Measurements from ENCODE around the gene ADAM33. TPM values are rescaled to one million over a fixed set of nuclear protein-coding genes. Genes with fewer than 3 reads are reported as not detected.

The ADAM33 gene
- total RNA-seq, 1 experiment from 2014 or later: not detected

- no peak for DNase-seq (ENCODE audit: low read depth, low spot score)
- in situ Hi-C loops (cut with HindIII; ENCODE audit: low pct_unique_long_range_greater_than_20kb, low sequenced_read_pairs): no loop called here
Observed at GRCh38 chr20:3696745-3697587, 15.2 kb upstream of the ADAM33 start.

GRCh38 chr20:3696200-3696599 is 14.4 kb upstream of the ADAM33 start:
- in situ Hi-C loops (cut with HindIII; ENCODE audit: low pct_unique_long_range_greater_than_20kb, low sequenced_read_pairs): no loop called here
- peak; percentile 32 for DNase-seq (ENCODE audit: low read depth, low spot score)

- in situ Hi-C loops (cut with HindIII; ENCODE audit: low pct_unique_long_range_greater_than_20kb, low sequenced_read_pairs): no loop called here
- DNase-seq (ENCODE audit: low read depth, low spot score): no peak
Observed at GRCh38 chr20:3694864-3695263, 13.1 kb upstream of the ADAM33 start.

GRCh38 chr20:3693376-3693775 is 11.6 kb upstream of the ADAM33 start:
- in situ Hi-C loops (cut with HindIII; ENCODE audit: low pct_unique_long_range_greater_than_20kb, low sequenced_read_pairs): no loop called here
- no peak for DNase-seq (ENCODE audit: low read depth, low spot score)

- in situ Hi-C loops (cut with HindIII; ENCODE audit: low pct_unique_long_range_greater_than_20kb, low sequenced_read_pairs): no loop called here
- no peak for DNase-seq (ENCODE audit: low read depth, low spot score)
Observed at GRCh38 chr20:3692706-3693294, 11.0 kb upstream of the ADAM33 start.

- in situ Hi-C loops (cut with HindIII; ENCODE audit: low pct_unique_long_range_greater_than_20kb, low sequenced_read_pairs): no loop called here
- DNase-seq (ENCODE audit: low read depth, low spot score): no peak
Observed at GRCh38 chr20:3691897-3692296, 10.1 kb upstream of the ADAM33 start.

- no peak for DNase-seq (ENCODE audit: low read depth, low spot score)
- in situ Hi-C loops (cut with HindIII; ENCODE audit: low pct_unique_long_range_greater_than_20kb, low sequenced_read_pairs): no loop called here
Observed at GRCh38 chr20:3691306-3691705, 9.5 kb upstream of the ADAM33 start.

GRCh38 chr20:3690413-3690812 is 8.6 kb upstream of the ADAM33 start:
- in situ Hi-C loops (cut with HindIII; ENCODE audit: low pct_unique_long_range_greater_than_20kb, low sequenced_read_pairs): no loop called here
- DNase-seq (ENCODE audit: low read depth, low spot score): no peak

GRCh38 chr20:3689978-3690377 is 8.2 kb upstream of the ADAM33 start:
- DNase-seq (ENCODE audit: low read depth, low spot score): no peak
- in situ Hi-C loops (cut with HindIII; ENCODE audit: low pct_unique_long_range_greater_than_20kb, low sequenced_read_pairs): no loop called here

GRCh38 chr20:3687655-3688054 is 5.8 kb upstream of the ADAM33 start:
- in situ Hi-C loops (cut with HindIII; ENCODE audit: low pct_unique_long_range_greater_than_20kb, low sequenced_read_pairs): no loop called here
- DNase-seq (ENCODE audit: low read depth, low spot score): peak; percentile 76

- no peak for DNase-seq (ENCODE audit: low read depth, low spot score)
- in situ Hi-C loops (cut with HindIII; ENCODE audit: low pct_unique_long_range_greater_than_20kb, low sequenced_read_pairs): no loop called here
Observed at GRCh38 chr20:3686867-3687321, 5.1 kb upstream of the ADAM33 start.

GRCh38 chr20:3686421-3686820 is 4.6 kb upstream of the ADAM33 start:
- in situ Hi-C loops (cut with HindIII; ENCODE audit: low pct_unique_long_range_greater_than_20kb, low sequenced_read_pairs): no loop called here
- no peak for DNase-seq (ENCODE audit: low read depth, low spot score)

GRCh38 chr20:3685341-3685740 is 3.5 kb upstream of the ADAM33 start:
- in situ Hi-C loops (cut with HindIII; ENCODE audit: low pct_unique_long_range_greater_than_20kb, low sequenced_read_pairs): no loop called here
- no peak for DNase-seq (ENCODE audit: low read depth, low spot score)

- no peak for DNase-seq (ENCODE audit: low read depth, low spot score)
- in situ Hi-C loops (cut with HindIII; ENCODE audit: low pct_unique_long_range_greater_than_20kb, low sequenced_read_pairs): no loop called here
Observed at GRCh38 chr20:3681352-3681930, 369 bp downstream of the ADAM33 start.

- DNase-seq (ENCODE audit: low read depth, low spot score): no peak
- in situ Hi-C loops (cut with HindIII; ENCODE audit: low pct_unique_long_range_greater_than_20kb, low sequenced_read_pairs): no loop called here
Observed at GRCh38 chr20:3680701-3681351, 984 bp downstream of the ADAM33 start.

GRCh38 chr20:3679749-3680700 is 1.8 kb downstream of the ADAM33 start:
- in situ Hi-C loops (cut with HindIII; ENCODE audit: low pct_unique_long_range_greater_than_20kb, low sequenced_read_pairs): no loop called here
- no peak for DNase-seq (ENCODE audit: low read depth, low spot score)
